GM23338 (cell line): ENCODE data around the gene XPC.

Experiments
- CREB1 ChIP-seq: fragments of 250-450 bp; sonication (Bioruptor Pico); IDR thresholded peaks from 2 replicates; pipeline ENCODE4 v1.5.0; 2020; ENCODE audit warnings: low read depth, mild to moderate bottlenecking, moderate library complexity
- CTCF ChIP-seq, 2 experiments: fragments of 200-600 bp in 1 of 2; sonication (generic) in 1 of 2; conservative IDR thresholded peaks; 2 replicates each; pipeline versions ENCODE4 v1.5.1 to v1.6.1; 2016 to 2017; ENCODE audit warnings: antibody characterized with exemption in 2 of 2, low read depth in 2 of 2, mild to moderate bottlenecking in 2 of 2, moderate library complexity in 1 of 2
- EZH2phosphoT487 ChIP-seq: fragments of 200-600 bp; sonication (generic); IDR thresholded peaks from one replicate; pipeline ENCODE4 v1.8.1; 2018; ENCODE audit warnings: antibody characterized with exemption; ENCODE audit not compliant: unreplicated experiment
- JUNB ChIP-seq: IDR thresholded peaks from one replicate; pipeline ENCODE4 v1.6.1; 2016; ENCODE audit warnings: antibody characterized with exemption; ENCODE audit not compliant: unreplicated experiment
- POLR2AphosphoS5 ChIP-seq: IDR thresholded peaks from 2 replicates; pipeline ENCODE4 v1.6.1; 2016; ENCODE audit warnings: antibody characterized with exemption, low read depth

GRCh38 chr3:14153663-14154062, 24.7 kb downstream of the XPC start:
- TF ChIP-seq CTCF (conservative IDR thresholded peaks at IDR 0.05; ENCODE audit: low read depth in 2 of 2) (no peak), EZH2phosphoT487 (no peak), JUNB (no peak), CREB1 (CRISPR knock-in tag) (no peak), POLR2AphosphoS5 (no peak)
